GM21619 (cell line): ENCODE data around the gene CDH26.

ENCODE experiments used
- ATAC-seq: cut with Tn5 transposase; IDR thresholded peaks from one replicate; pipeline ENCODE4 v1.9.1; 2021; ENCODE audit not compliant: unreplicated experiment

Gene CDH26

DNA sequence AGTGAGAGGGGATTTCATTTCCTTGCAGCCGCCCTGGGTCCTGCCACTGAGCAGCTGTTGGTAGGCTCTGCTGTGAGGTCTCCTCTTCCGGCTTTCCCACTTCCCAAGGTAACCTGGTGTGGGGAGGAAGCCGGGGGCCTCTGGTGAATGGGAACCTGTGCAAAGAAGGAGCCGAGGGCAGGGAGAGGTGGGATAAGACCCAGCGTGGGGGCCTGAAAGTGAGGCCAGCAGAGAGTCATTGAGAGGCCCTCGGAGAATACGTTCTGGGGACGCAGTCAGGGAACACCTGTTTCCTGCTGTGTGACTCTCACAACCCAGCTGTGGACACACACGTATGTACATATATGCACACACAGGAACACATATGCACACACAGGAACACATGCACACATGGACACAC, 100.7 kb downstream of the CDH26 start:
- no peak for ATAC-seq

DNA sequence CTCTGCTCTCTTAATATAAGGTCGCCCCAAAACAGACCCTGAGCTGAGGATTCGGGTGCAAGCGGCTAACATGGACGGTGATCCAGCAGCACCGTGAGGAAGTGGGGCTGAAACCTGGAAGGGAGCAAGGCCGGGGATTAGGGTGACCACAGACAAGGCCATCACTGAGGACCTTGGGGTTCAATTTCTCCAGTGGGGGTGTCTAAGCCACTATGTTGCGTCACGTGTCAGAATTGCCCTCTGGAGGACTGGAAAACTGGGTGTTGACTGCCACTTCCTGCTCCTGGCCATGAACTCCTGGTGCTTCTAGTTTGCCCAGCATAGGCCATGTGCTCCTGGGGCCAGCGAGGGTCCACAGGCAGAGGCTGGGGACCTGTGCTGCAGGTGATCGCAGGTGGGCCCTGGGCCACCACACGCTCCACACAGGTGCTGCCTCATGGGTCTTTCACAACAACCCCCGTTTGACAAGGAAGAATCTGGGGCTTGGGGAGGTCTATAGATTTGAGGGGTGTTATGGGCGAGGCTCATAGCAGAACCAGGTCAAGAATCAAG, 101.9 kb downstream of the CDH26 start:
- no peak for ATAC-seq

DNA sequence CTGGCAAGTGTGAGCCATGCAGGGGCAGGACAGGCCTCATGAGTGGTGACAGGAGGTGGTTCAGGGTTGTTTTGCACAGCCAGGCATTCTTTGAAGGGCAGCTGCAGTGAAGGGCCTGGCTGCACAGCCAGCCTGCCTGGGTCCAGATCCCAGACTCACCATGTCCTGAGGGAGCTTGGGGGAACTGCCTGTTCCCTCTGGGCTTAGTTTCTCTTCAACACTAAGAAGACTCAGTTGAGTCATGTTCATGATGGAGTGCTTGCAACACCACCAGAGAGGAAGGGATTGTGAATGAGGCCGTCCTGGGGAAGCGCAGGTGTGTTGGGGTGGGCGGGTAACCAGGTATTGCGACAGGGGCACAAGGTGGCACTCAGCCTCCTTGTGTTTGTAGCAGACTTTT, 102.4 kb downstream of the CDH26 start:
- no peak for ATAC-seq

DNA sequence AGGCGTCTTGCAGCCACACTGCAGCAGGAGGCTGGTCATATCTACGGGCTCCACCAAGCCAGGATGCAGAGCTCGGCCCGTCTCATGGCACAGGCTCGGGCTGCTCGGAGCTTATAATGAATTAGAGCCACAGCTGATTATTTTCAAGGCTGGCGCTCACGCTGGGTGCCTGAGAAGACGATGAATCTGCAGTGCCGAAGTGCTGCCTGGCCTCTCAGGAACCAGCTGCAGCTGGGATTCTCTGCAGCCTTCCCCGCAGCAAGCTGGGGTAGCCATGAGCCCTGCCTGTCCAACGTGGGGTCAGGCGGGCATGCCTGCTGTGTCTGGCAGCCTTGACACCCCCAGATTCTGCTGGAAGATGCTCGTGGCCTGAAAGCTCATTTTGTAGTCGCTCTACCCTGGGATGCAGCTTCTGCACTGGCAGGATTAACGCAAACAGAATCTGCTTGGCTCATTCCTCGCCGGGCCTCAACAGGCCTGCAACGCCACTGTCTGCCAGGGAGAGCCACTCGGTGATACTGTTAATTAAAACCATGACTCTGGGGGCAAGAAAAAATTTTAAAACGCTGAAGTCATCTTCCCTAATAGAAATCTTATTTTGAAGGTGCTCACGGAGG, 104.3 kb downstream of the CDH26 start:
- ATAC-seq, result no peak

DNA sequence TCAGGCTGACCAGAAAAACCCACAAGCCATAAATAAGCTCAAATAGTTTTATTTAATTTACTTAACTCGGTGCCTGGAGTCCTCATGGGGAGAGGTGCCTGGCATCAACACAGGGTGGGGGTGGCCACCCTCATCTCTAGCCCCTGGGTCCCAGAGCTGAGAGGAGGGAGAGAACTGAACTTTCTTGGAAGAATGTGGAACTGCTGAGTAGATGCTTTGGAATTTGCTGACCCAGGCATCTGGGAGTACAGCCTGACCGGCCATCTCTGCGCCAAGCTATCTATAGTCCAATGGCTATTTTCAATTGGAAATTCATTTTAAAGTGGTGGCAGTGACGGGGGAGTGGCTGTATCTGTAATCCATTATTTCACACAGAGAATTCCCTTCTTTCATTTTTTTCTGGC, 104.8 kb downstream of the CDH26 start:
- no peak for ATAC-seq

DNA sequence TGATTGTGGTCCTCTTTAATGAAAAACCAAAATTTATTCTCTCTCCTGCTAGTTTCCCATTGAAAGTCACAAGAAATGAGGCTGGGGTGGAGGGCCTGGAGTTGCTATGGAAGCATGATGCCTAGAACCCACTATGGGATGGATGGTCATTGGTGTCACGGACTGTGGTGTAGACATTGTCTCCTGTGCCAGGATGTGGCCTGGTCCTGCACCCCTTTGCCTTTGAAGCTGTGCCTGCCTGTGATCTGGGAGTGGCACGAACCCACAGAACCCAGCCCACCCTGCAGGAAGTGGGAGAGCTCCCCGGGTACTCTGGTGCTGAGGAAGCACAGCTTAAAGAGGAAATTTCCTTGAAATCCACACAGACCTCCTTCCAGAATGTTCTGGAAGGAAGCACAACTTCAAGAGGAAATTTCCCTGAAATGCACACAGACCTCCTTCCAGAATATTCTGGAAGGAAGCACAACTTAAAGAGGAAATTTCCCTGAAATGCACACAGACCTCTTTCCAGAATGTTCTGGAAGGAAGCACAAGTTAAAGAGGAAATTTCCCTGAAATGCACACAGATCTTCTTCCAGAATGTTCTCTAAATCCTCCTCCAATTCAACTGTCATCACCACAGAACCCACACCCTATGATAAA, 105.6 kb downstream of the CDH26 start:
- no peak for ATAC-seq
